ENCODE data around the gene FRS2. TPM values are rescaled to one million over a fixed set of nuclear protein-coding genes. Genes with fewer than 3 reads are reported as not detected.
"Not testable (repeated sequence)": the region's sequence is repeated elsewhere in the genome, so short reads cannot be mapped to it uniquely, and the experiment has no call there.

Gene FRS2
- total RNA-seq, 2 experiments from 2014 or later: 8.6 to 9.5 TPM

GRCh38 chr12:69580074-69580473, 109.9 kb downstream of the FRS2 start:
- no peak overlapping the region for H3K4me3 Mint-ChIP-seq
- CTCF ChIA-PET: interaction anchor here (0.6 to 2.6 kb wide), 4 partner anchors 9 to 222 kb away, joined by 3 to 9 read pairs (median 4); no protein-coding TSS in a partner anchor

GRCh38 chr12:69583203-69583602, 113.0 kb downstream of the FRS2 start:
- DNase-seq: no peak
- H3K9me3 Mint-ChIP-seq: no peaks in the 10 kb centered on the region
- CTCF ChIA-PET: interaction anchor here (1.5 kb wide), 1 partner anchor 13 kb away, joined by 9 read pairs; no protein-coding TSS in a partner anchor
- H3K36me3 Mint-ChIP-seq: peaks cover 10% of the 10 kb centered on the region
- intact Hi-C loops (cut with micrococcal nuclease): loop anchor here (10.0 kb wide), 2 partner anchors 662 to 782 kb away; partner anchors contain the start of genes CNOT2 and KCNMB4
- no peak overlapping the region for H3K4me3 Mint-ChIP-seq
- POLR2A ChIA-PET: no interaction called here
- peaks cover 16% of the 10 kb centered on the region for H3K4me1 Mint-ChIP-seq (ENCODE audit: low read depth)
- no peaks in the 10 kb centered on the region for H3K27me3 Mint-ChIP-seq
- no peak overlapping the region for H3K27ac Mint-ChIP-seq

More at GRCh38 chr12:69580074-69580473, 109.9 kb downstream of the FRS2 start:
- Mint-ChIP-seq H3K36me3 (no peaks in the 10 kb centered on the region), H3K9me3 (no peaks in the 10 kb centered on the region), H3K4me1 (ENCODE audit: low read depth) (peaks cover 9% of the 10 kb centered on the region), H3K27me3 (no peaks in the 10 kb centered on the region), H3K27ac (no peak overlapping the region)
- no peak for DNase-seq
- intact Hi-C loops (cut with micrococcal nuclease): loop anchor here (10.0 kb wide), 2 partner anchors 665 to 785 kb away; partner anchors contain the start of genes CNOT2 and KCNMB4
- POLR2A ChIA-PET: no interaction called here

GRCh38 chr12:69585189-69586062, 115.2 kb downstream of the FRS2 start, which contains the start of gene CCT2:
Gene CCT2, plus strand, starts transcription at chr12:69585459. Its CDS starts 63 bp downstream, at chr12:69585522.
- Mint-ChIP-seq H3K9me3 (no peaks in the 10 kb centered on the region), H3K4me1 (ENCODE audit: low read depth) (peaks cover 31% of the 10 kb centered on the region), H3K27ac (peak within 1 kb of the TSS; percentile 90), H3K4me3 (peak within 1 kb of the TSS; percentile 83), H3K36me3 (peaks cover 28% of the 10 kb centered on the region), H3K27me3 (no peaks in the 10 kb centered on the region)
- intact Hi-C loops (cut with micrococcal nuclease): loop anchor here (1.0 to 10.0 kb wide), 10 partner anchors 53 to 779 kb away; partner anchors contain the start of genes CNOT2, CPSF6, FRS2 and KCNMB4
- DNase-seq: peak; percentile 97
- ChIA-PET POLR2A (interaction anchor here (0.6 to 0.7 kb wide), 2 partner anchors 115 to 258 kb away, joined by 3 read pairs; partner anchors contain the start of gene FRS2), CTCF (interaction anchor here (0.7 to 2.4 kb wide), 6 partner anchors 11 to 430 kb away, joined by 3 to 9 read pairs (median 4); partner anchors contain the start of gene FRS2)

- intact Hi-C loops (cut with micrococcal nuclease): loop anchor here (10.0 kb wide), 2 partner anchors 656 to 776 kb away; partner anchors contain the start of genes CNOT2 and KCNMB4
- Mint-ChIP-seq H3K27me3 (no peaks in the 10 kb centered on the region), H3K4me1 (ENCODE audit: low read depth) (peaks cover 45% of the 10 kb centered on the region), H3K27ac (no peak overlapping the region), H3K9me3 (no peaks in the 10 kb centered on the region), H3K4me3 (no peak overlapping the region), H3K36me3 (peaks cover 52% of the 10 kb centered on the region)
- POLR2A ChIA-PET: no interaction called here
- CTCF ChIA-PET: no interaction called here
- no peak for DNase-seq
Measured at GRCh38 chr12:69588527-69588926, 118.3 kb downstream of the FRS2 start.

GRCh38 chr12:69589082-69589481, 118.9 kb downstream of the FRS2 start:
- Mint-ChIP-seq H3K27me3 (no peaks in the 10 kb centered on the region), H3K4me3 (no peak overlapping the region), H3K36me3 (peaks cover 56% of the 10 kb centered on the region), H3K4me1 (ENCODE audit: low read depth) (peaks cover 43% of the 10 kb centered on the region), H3K9me3 (no peaks in the 10 kb centered on the region), H3K27ac (no peak overlapping the region)
- CTCF ChIA-PET: interaction anchor here (0.8 to 1.2 kb wide), 3 partner anchors 18 to 232 kb away, joined by 3 read pairs; no protein-coding TSS in a partner anchor
- DNase-seq: no peak
- POLR2A ChIA-PET: no interaction called here
- intact Hi-C loops (cut with micrococcal nuclease): loop anchor here (10.0 kb wide), 2 partner anchors 656 to 776 kb away; partner anchors contain the start of genes CNOT2 and KCNMB4

GRCh38 chr12:69595689-69596088, 125.5 kb downstream of the FRS2 start:
- ChIA-PET CTCF (no interaction called here), POLR2A (no interaction called here)
- DNase-seq: no peak
- peaks cover 22% of the 10 kb centered on the region for H3K4me1 Mint-ChIP-seq (ENCODE audit: low read depth)
- intact Hi-C loops (cut with micrococcal nuclease): no loop called here
- no peaks in the 10 kb centered on the region for H3K27me3 Mint-ChIP-seq
- no peaks in the 10 kb centered on the region for H3K9me3 Mint-ChIP-seq
- peaks cover 65% of the 10 kb centered on the region for H3K36me3 Mint-ChIP-seq
- H3K4me3 Mint-ChIP-seq: no peak overlapping the region
- no peak overlapping the region for H3K27ac Mint-ChIP-seq

GRCh38 chr12:69598174-69598753, 128.1 kb downstream of the FRS2 start:
- no peak for DNase-seq
- ChIA-PET POLR2A (no interaction called here), CTCF (interaction anchor here (0.9 kb wide), 1 partner anchor 309 kb away, joined by 3 read pairs; no protein-coding TSS in a partner anchor)
- Mint-ChIP-seq H3K36me3 (peaks cover 67% of the 10 kb centered on the region), H3K27me3 (no peaks in the 10 kb centered on the region), H3K27ac (peak overlapping the region; percentile 33), H3K4me3 (no peak overlapping the region), H3K4me1 (ENCODE audit: low read depth) (peaks cover 10% of the 10 kb centered on the region), H3K9me3 (peaks cover 1% of the 10 kb centered on the region)
- intact Hi-C loops (cut with micrococcal nuclease): no loop called here

- Mint-ChIP-seq H3K27me3 (no peaks in the 10 kb centered on the region), H3K27ac (no peak overlapping the region), H3K36me3 (peaks cover 55% of the 10 kb centered on the region), H3K4me3 (no peak overlapping the region), H3K9me3 (peaks cover 2% of the 10 kb centered on the region), H3K4me1 (ENCODE audit: low read depth) (peaks cover 6% of the 10 kb centered on the region)
- no peak for DNase-seq
- ChIA-PET CTCF (interaction anchor here (1.4 kb wide), 1 partner anchor 30 kb away, joined by 4 read pairs; no protein-coding TSS in a partner anchor), POLR2A (no interaction called here)
- intact Hi-C loops (cut with micrococcal nuclease): no loop called here
Measured at GRCh38 chr12:69600804-69601203, 130.6 kb downstream of the FRS2 start.

- H3K27me3 Mint-ChIP-seq: no peaks in the 10 kb centered on the region
- H3K9me3 Mint-ChIP-seq: peaks cover 2% of the 10 kb centered on the region
- peaks cover 45% of the 10 kb centered on the region for H3K36me3 Mint-ChIP-seq
- ChIA-PET CTCF (no interaction called here), POLR2A (no interaction called here)
- no peak overlapping the region for H3K27ac Mint-ChIP-seq
- no peaks in the 10 kb centered on the region for H3K4me1 Mint-ChIP-seq (ENCODE audit: low read depth)
- intact Hi-C loops (cut with micrococcal nuclease): no loop called here
- H3K4me3 Mint-ChIP-seq: no peak overlapping the region
- DNase-seq: no peak
Measured at GRCh38 chr12:69601962-69602685, 131.9 kb downstream of the FRS2 start.

- ChIA-PET POLR2A (no interaction called here), CTCF (no interaction called here)
- peaks cover 2% of the 10 kb centered on the region for H3K9me3 Mint-ChIP-seq
- H3K27me3 Mint-ChIP-seq: no peaks in the 10 kb centered on the region
- intact Hi-C loops (cut with micrococcal nuclease): no loop called here
- H3K27ac Mint-ChIP-seq: no peak overlapping the region
- H3K4me1 Mint-ChIP-seq (ENCODE audit: low read depth): no peaks in the 10 kb centered on the region
- peaks cover 38% of the 10 kb centered on the region for H3K36me3 Mint-ChIP-seq
- no peak for DNase-seq
- H3K4me3 Mint-ChIP-seq: no peak overlapping the region
Measured at GRCh38 chr12:69602954-69603353, 132.8 kb downstream of the FRS2 start.

GRCh38 chr12:69603556-69603955, 133.4 kb downstream of the FRS2 start:
- H3K27ac Mint-ChIP-seq; H3K27me3 Mint-ChIP-seq; DNase-seq; intact Hi-C loops (cut with micrococcal nuclease); CTCF ChIA-PET; H3K9me3 Mint-ChIP-seq; H3K4me3 Mint-ChIP-seq; POLR2A ChIA-PET; H3K4me1 Mint-ChIP-seq (ENCODE audit: low read depth): not testable (repeated sequence)
- peaks cover 34% of the 10 kb centered on the region for H3K36me3 Mint-ChIP-seq
